HG03103 (cell line): ENCODE data around the gene CCDC70.

Experiments
- ATAC-seq: cut with Tn5 transposase; IDR thresholded peaks from one replicate; pipeline ENCODE4 v1.9.1; 2021; ENCODE audit warnings: low read depth; ENCODE audit not compliant: unreplicated experiment

CCDC70 gene

GRCh38 chr13:51856027-51856736 is 5.6 kb upstream of the CCDC70 start:
- no peak for ATAC-seq

GRCh38 chr13:51856998-51857397 is 4.8 kb upstream of the CCDC70 start:
- no peak for ATAC-seq

DNA sequence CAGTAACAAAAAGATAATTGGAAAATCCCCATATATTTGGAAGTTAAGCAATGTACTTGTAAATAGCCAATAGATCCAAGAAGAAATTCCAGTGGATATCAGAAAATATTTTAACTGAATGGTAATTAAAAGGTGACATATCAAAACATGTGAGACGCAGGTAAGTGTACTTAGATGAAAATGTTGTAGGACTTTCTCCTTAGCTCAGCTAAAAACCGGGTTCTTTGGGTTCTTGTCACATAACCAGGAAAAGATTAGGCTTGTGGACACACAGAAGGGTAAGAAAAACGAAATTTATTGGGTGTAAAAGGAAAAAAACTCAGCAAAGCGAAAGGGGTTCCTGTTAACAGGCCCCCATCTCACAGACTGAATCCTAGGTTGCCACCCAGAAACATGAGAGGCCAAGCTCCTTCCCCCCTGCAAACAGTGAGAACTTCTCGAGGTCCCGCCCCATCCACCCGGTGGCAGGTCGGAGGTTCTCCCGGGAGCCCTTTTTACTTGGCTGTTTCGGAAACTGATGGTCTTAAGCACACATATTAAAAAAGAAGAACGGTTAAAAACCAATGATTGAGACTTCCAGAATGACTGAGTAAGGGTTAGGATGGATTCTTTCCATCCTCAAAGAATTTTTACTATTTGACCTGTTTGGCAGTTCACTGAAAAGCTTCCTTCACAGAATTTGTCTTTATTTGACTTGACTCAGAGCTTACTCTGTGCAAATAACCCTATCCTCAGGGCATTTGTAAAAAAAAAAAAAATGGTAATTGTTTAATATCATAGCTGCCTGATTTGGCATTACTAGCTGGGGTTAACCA is 3.1 kb upstream of the CCDC70 start:
- no peak for ATAC-seq

- no peak for ATAC-seq
Observed at GRCh38 chr13:51862957-51863356, 1.2 kb downstream of the CCDC70 start.

DNA sequence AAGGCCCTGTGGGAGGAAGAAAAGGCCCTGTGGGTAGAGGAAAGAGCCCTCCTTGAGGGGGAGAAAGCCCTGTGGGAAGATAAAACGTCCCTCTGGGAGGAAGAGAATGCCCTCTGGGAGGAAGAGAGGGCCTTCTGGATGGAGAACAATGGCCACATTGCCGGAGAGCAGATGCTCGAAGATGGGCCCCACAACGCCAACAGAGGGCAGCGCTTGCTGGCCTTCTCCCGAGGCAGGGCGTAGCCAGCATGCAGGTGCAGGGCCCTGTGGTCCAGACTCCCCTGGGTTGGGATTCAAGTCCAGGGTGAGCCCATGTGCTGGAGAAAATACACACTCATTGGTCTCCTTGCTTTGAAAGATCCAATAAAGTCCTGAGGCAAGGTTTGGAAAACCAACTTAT is 4.1 kb downstream of the CCDC70 start:
- no peak for ATAC-seq

DNA sequence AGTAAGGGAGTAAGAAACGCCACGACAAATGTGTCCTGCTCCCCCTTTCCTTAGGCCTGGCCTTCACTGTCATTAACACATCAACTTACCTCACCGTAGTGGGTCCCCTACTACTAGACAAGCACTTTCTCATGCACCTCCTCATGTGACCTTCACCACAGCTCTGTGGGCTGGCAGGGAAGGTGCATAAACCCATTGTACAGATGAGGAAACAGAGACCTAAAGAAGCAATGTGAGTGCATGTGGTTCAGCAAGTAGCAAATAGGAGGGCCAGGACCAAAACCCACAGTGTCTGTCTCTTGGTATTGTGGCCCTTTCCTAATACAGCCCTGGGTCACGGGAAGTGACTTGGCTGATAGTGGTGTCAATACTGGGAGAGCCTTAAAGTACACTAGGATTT is 5.3 kb downstream of the CCDC70 start:
- ATAC-seq: no peak

GRCh38 chr13:51869916-51870315 is 8.1 kb downstream of the CCDC70 start:
- ATAC-seq: no peak

GRCh38 chr13:51870616-51871015 is 8.8 kb downstream of the CCDC70 start:
- ATAC-seq: no peak

- ATAC-seq: no peak
Observed at GRCh38 chr13:51873117-51873798, 11.5 kb downstream of the CCDC70 start.

DNA sequence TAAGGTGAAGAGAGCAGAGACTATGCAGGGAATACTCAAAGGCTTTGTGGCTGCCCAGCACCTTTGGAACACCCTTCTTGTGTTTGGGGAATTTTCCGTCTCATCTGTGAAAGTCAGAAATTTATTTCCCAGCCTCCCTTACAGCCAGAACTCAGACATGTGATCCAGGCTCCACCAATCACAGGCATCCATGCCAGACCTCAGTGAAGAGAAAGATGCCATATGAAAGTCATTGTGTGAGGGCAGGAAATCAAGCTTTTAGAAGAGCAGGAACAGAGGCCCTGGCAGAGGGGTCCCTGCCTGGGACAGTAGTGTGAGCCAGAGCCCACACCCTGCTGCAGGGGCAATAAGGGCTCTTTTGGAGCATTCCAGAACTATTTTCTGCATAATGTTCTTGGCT is 12.1 kb downstream of the CCDC70 start:
- ATAC-seq: no peak

DNA sequence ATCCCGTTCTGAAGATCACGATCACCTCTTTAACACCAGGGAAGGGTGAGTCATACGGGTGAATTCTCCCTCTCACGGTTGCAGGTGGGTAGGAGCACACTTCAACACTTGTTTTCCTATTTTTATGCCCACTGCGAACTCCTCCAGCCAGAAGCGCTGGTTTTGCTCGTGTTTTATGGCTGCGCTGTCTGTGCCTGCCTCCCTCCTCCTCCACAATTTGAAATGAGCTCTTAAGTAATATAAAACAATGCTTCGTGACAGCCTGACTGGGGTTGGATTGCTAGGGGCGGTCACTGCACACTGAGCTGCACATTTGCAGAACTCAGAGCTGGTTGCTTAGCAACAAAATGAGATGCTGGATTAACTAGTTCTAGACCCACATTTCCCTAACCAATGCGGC is 12.9 kb downstream of the CCDC70 start:
- ATAC-seq: no peak

DNA sequence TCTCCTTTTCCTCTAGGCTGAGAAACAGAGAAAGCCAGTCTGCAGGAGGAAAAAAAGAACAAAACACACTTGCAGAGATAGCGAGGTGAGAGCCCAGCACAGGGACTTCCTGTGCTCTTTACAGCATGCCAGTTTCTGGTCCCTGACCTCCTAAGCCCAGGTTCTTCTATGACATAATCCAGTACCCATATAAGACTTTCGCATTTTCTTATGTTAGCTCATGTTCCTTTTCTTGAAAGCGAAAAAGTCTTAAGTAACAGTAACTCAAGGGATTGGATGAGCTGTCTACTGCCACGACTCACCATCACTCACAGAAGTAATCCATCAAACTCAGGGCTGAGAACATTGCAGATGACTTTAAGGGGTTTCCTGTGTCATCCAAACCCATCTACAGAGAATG is 17.4 kb downstream of the CCDC70 start:
- no peak for ATAC-seq

DNA sequence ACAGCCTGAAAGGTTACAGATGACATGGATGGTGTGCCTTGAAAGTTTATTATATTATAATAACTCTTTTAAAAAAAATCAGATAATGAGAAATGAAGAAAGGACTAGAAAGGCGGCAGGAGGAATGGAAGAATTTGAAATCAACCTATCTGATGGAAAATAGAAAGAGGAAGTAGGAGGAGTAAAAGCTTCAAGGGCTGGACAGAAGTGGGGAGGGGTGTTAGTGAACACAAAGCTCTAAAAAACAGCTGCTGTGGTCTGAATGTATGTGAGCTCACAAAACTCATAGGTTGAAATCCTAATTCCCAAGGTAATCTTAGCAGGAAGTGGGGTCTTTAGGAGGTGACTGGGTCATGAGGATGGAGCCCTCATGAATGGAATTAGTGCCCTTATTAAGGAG is 19.5 kb downstream of the CCDC70 start:
- ATAC-seq: no peak

- no peak for ATAC-seq
Observed at GRCh38 chr13:51882570-51883225, 20.9 kb downstream of the CCDC70 start.

- no peak for ATAC-seq
Observed at GRCh38 chr13:51883226-51883600, 21.4 kb downstream of the CCDC70 start.

GRCh38 chr13:51885651-51886050 is 23.9 kb downstream of the CCDC70 start:
- ATAC-seq: no peak

- ATAC-seq: no peak
Observed at GRCh38 chr13:51887468-51887867, 25.7 kb downstream of the CCDC70 start.

DNA sequence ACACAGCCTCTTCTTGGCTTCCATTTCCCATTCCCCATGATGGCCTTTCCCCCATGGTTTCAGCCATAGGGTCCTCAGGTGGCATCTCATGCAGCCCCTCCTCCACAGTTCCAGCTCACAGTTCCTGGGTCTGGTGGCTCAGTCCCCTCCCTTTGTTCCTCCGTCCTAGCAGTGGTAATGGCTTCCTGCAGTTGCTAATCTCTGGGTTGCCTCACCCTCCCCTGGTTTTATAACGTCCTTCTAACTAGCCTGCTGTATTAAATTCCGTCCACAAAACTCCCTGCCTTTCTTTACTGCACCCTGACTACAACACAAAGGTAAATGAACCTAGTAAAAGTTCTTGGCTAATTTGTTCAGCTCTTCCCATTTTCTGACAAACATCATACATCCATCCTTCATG is 30.9 kb downstream of the CCDC70 start:
- ATAC-seq: no peak

DNA sequence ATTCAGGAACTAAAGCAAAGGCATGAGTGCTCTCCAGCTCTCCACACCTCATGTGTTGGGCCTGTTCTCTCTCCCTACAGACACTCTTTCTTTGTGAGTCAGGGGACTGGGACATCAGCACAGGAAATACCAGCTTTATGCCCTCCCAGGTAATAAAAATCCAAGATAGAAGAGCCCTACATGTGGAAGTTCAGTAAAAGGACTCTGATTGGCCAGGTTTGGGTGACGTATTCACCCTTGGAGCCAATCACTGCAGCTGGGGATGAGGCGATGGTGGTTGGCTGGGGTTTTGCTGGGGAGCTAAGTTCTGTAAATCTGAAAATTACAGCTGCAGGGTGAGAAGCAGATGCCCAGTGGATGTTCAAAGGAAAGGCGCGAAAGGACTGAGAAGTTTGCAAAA is 32.5 kb downstream of the CCDC70 start:
- no peak for ATAC-seq

GRCh38 chr13:51895906-51896888 is 34.4 kb downstream of the CCDC70 start:
- ATAC-seq: peak; percentile 63
